ENCODE results near the gene TAF15.

The TAF15 gene

DNA sequence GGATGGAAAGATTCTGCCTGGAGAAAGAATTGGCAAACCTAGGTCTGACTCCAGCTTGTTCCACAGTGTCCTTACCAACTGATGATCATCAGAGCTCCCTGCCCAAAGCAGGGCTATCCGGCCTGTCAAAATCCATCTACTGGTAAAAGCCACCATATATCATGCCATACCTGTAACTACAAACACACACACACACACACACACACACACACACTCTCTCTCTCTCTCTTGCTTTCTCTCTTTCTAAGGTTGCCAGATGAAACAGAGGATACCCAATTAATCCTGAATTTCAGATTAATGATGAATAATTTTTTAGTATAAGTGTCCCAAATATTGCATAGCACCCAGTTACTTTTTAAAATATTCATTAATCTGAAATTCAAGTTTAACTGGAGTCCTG, 12.3 kb upstream of the TAF15 start:
- DNase-seq (ENCODE audit: insufficient read length, low spot score) (no peak), FAIRE-seq (no peak)
- TF ChIP-seq POLR2AphosphoS5 (IDR thresholded peaks at IDR 0.05; ENCODE audit: low read depth, low read length) (no peak), TAF1 (IDR thresholded peaks at IDR 0.05; ENCODE audit: low read depth, low read length) (no peak), POU2F2 (IDR thresholded peaks at IDR 0.05; ENCODE audit: low read depth, low read length) (no peak), SPI1 (IDR thresholded peaks at IDR 0.05; ENCODE audit: low read depth, low read length) (no peak), PAX5 (IDR thresholded peaks at IDR 0.05; ENCODE audit: insufficient read depth, low read length, severe bottlenecking) (no peak), POLR2A (IDR thresholded peaks at IDR 0.05; ENCODE audit: low read depth, low read length) (no peak)

DNA sequence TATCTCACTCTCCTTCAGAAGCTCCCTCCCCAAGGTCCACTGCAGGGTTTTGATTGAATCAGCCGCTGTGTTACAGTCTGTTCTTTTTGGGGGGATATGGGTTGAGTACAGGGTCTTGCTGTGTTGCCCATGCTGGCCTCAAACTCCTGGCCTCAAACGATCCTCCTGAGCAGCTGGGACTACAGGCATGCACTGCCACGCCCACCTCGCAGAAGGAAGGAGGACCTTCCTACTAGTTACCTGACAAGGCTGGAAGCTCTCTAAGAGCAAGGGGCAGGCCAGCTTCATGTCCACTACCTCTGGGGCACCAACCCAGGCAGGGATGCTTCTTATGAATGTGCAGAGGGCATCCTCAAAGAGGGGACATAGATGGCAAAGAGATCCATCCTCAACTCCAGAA, 11.9 kb upstream of the TAF15 start:
- FAIRE-seq (no peak), DNase-seq (ENCODE audit: insufficient read length, low spot score) (no peak)
- TF ChIP-seq TAF1 (IDR thresholded peaks at IDR 0.05; ENCODE audit: low read depth, low read length) (no peak), POU2F2 (IDR thresholded peaks at IDR 0.05; ENCODE audit: low read depth, low read length) (no peak), PAX5 (IDR thresholded peaks at IDR 0.05; ENCODE audit: insufficient read depth, low read length, severe bottlenecking) (no peak), SPI1 (IDR thresholded peaks at IDR 0.05; ENCODE audit: low read depth, low read length) (no peak), POLR2A (IDR thresholded peaks at IDR 0.05; ENCODE audit: low read depth, low read length) (no peak), POLR2AphosphoS5 (IDR thresholded peaks at IDR 0.05; ENCODE audit: low read depth, low read length) (no peak)

DNA sequence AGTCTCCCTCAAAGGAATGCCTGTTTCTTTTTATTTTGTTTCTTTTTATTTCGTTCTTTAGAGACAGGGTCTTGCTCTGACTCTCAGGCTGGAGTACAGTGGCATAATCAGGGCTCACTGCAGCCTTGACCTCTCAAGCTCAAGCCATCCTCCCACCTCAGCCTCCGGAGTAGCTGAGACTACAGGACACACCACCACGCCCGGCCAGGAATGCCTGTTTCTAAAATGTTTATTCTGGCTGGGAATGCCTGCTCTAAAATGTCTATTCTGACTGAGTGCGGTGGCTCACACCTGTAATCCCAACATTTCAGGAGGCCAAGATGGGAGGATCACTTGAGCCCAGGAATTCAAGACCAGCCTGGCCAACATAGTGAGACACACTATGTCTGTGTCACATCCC, 11.4 kb upstream of the TAF15 start:
- FAIRE-seq = no peak

DNA sequence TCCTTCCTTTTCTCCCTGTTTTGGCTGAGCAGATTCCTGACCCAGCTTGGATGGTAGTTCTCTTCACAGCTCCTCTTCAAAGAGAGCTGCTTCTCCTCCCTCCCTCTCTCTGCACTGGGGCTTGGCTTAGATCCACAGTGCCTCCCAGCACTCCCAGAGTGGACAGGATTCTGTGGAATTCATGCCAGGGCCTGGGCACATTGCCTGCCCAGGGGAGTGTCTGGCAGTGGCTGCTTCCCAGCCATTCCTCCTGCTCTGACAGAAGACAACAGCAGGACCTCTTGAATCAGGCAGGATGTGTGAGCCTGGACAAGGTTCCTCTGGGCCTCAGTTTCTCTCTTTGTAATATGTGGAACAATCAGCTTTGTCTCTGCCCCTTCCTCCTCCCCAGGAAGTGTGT, 9.3 kb upstream of the TAF15 start:
- FAIRE-seq = no peak
- TF ChIP-seq PAX5 (IDR thresholded peaks at IDR 0.05; ENCODE audit: insufficient read depth, low read length, severe bottlenecking) = no peak
- TF ChIP-seq SPI1 (IDR thresholded peaks at IDR 0.05; ENCODE audit: low read depth, low read length) = no peak
- TF ChIP-seq POLR2AphosphoS5 (IDR thresholded peaks at IDR 0.05; ENCODE audit: low read depth, low read length) = no peak
- TF ChIP-seq POLR2A (IDR thresholded peaks at IDR 0.05; ENCODE audit: low read depth, low read length) = no peak
- no peak for TF ChIP-seq TAF1 (IDR thresholded peaks at IDR 0.05; ENCODE audit: low read depth, low read length)
- no peak for TF ChIP-seq POU2F2 (IDR thresholded peaks at IDR 0.05; ENCODE audit: low read depth, low read length)
- DNase-seq (ENCODE audit: insufficient read length, low spot score) = no peak

More for the DNA sequence above, 11.4 kb upstream of the TAF15 start:
- DNase-seq (ENCODE audit: insufficient read length, low spot score) = no peak
- TF ChIP-seq PAX5 (IDR thresholded peaks at IDR 0.05; ENCODE audit: insufficient read depth, low read length, severe bottlenecking) (no peak), SPI1 (IDR thresholded peaks at IDR 0.05; ENCODE audit: low read depth, low read length) (no peak), POU2F2 (IDR thresholded peaks at IDR 0.05; ENCODE audit: low read depth, low read length) (no peak), POLR2AphosphoS5 (IDR thresholded peaks at IDR 0.05; ENCODE audit: low read depth, low read length) (no peak), TAF1 (IDR thresholded peaks at IDR 0.05; ENCODE audit: low read depth, low read length) (no peak), POLR2A (IDR thresholded peaks at IDR 0.05; ENCODE audit: low read depth, low read length) (no peak)

DNA sequence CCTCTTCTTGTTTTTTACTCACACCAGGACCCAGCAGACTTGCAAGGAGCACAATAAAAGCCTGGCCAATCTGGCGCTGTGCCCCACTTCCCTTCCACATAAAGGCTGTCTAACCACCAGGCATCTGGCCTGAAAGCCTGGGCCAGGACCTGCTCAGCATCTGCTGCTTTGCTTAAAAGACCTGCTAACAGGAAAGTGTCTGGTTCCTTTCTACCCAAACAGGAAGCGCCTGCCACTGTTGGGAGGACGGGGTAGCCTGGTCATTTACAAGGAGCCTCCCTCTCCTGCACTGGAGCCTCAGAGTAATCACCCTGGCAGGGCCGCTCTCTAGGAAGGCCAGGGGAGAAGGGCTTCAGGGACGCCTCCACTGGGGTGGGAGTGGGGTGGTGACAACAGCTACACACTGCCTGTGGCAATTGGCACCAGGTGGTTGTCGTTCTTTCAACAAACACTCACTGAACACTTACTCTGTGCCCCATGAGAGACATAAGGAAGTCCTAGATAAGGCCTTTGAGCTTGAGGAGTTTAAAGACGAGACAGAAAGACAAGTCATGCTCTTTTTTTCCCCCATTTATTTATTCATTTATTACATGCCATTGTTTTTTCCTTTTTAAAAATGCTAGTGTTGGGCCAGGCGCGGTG, 7.6 kb upstream of the TAF15 start:
- TF ChIP-seq POLR2A (IDR thresholded peaks at IDR 0.05; ENCODE audit: low read depth, low read length) (no peak), SPI1 (IDR thresholded peaks at IDR 0.05; ENCODE audit: low read depth, low read length) (no peak), TAF1 (IDR thresholded peaks at IDR 0.05; ENCODE audit: low read depth, low read length) (no peak), PAX5 (IDR thresholded peaks at IDR 0.05; ENCODE audit: insufficient read depth, low read length, severe bottlenecking) (no peak), POU2F2 (IDR thresholded peaks at IDR 0.05; ENCODE audit: low read depth, low read length) (no peak)
- FAIRE-seq = no peak
- DNase-seq (ENCODE audit: insufficient read length, low spot score) = no peak

DNA sequence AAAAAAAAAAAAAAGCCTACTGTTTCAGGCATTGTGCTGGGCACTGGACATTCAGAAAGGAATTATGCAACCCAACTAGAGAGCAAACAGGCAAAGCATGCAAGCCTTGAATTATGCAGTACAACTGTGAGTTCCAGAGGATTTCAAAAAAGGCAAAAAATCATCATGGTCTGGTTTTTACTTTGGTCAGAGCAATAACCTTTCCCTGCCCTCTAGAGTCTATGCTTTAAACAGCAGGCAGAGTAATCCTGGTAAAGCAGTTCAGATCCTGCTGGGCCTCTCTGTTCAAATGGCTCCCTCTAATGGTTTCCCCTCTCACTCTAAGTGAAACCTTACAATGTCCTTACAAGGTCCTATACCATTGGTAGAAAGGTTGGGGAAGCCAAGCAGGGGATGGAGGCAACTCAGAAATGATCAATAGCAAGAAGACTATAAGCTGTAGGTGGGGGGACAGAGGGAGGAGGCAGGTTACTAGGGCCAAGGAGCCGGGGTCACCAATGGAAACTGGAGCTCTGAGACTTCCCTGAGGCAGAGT, 4.6 kb upstream of the TAF15 start:
- DNase-seq (ENCODE audit: insufficient read length, low spot score) = peak; percentile 69
- no peak for FAIRE-seq
- TF ChIP-seq SPI1 (IDR thresholded peaks at IDR 0.05; ENCODE audit: low read depth, low read length) (no peak), TAF1 (IDR thresholded peaks at IDR 0.05; ENCODE audit: low read depth, low read length) (no peak)

DNA sequence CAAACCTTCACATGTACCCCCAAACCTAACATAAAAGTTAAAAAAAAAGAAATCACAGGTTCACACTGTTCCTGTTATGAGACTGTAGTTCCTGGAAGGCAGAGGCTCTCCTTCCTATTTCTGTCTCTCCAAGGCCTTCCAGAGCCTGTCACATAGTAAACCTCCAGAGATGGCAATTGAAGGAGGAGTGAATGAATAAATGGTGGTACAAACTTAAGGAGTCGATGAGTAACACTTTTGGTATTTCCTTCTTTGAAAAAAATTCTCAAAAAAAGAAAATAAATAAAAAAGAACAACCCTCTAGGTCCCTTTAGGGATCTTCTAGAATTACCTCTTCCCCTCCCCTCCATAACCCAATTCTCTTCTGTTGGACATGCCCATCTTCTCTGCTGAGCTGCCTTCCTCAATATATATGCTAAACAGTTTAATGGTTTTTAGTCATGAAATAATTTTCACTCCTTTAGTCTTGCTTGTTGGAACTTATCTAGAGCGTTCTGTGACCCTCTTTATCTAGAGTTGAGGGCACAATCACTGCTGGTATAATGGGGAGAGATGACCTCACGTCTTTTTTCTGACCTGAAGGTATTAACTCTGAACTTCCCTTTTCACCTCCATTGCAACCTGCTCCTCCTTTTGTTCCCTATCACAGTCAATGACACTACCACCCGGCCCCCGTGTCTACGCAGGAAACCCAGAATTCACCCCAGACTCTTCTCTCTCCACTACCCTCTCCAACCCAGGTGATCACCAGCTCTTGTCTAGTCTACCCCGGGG, 1.7 kb upstream of the TAF15 start:
- TF ChIP-seq POU2F2 (IDR thresholded peaks at IDR 0.05; ENCODE audit: low read depth, low read length) (no peak), POLR2A (IDR thresholded peaks at IDR 0.05; ENCODE audit: low read depth, low read length) (no peak), SPI1 (IDR thresholded peaks at IDR 0.05; ENCODE audit: low read depth, low read length) (no peak), PAX5 (IDR thresholded peaks at IDR 0.05; ENCODE audit: insufficient read depth, low read length, severe bottlenecking) (no peak), TAF1 (IDR thresholded peaks at IDR 0.05; ENCODE audit: low read depth, low read length) (no peak)
- DNase-seq (ENCODE audit: insufficient read length, low spot score) = no peak
- no peak for FAIRE-seq

DNA sequence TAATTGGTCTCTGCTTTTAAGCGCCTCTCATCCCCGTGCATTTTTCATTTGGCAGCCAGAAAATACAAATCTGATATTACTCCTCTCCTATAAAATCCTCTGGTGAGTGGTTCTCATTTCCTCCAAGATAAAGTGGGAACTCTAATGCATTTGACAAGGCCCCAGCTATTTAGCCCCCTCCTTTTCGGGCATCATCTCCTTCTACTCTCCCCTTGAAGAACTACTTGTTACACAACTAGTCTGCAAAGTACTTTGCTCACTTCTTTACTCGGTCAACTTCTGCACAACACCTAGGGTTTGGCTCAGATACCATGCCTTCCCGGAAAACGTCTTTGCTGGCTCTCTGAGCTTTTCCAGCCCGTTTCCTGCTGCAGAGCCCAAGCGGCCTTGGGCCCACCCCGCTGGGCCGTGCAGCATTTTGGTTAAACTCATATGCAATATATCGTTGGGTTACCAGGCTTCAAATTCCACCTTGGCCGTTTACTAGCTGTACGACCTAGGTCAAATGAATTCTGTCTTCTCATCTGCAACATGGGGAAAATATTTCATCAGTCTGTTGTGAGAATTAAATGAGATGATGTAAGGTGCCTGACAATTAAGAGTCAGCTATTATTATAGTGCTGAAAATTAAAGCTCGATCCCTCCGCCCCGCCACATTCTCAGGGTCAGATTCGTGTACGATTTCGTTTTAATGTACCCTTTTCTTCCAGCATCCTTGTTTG, 883 bp upstream of the TAF15 start:
- FAIRE-seq = no peak
- TF ChIP-seq PAX5 (IDR thresholded peaks at IDR 0.05; ENCODE audit: insufficient read depth, low read length, severe bottlenecking) = no peak
- no peak for TF ChIP-seq TAF1 (IDR thresholded peaks at IDR 0.05; ENCODE audit: low read depth, low read length)
- no peak for TF ChIP-seq SPI1 (IDR thresholded peaks at IDR 0.05; ENCODE audit: low read depth, low read length)
- TF ChIP-seq POLR2A (IDR thresholded peaks at IDR 0.05; ENCODE audit: low read depth, low read length) = no peak
- no peak for TF ChIP-seq POLR2AphosphoS5 (IDR thresholded peaks at IDR 0.05; ENCODE audit: low read depth, low read length)
- TF ChIP-seq POU2F2 (IDR thresholded peaks at IDR 0.05; ENCODE audit: low read depth, low read length) = no peak
- no peak for DNase-seq (ENCODE audit: insufficient read length, low spot score)

DNA sequence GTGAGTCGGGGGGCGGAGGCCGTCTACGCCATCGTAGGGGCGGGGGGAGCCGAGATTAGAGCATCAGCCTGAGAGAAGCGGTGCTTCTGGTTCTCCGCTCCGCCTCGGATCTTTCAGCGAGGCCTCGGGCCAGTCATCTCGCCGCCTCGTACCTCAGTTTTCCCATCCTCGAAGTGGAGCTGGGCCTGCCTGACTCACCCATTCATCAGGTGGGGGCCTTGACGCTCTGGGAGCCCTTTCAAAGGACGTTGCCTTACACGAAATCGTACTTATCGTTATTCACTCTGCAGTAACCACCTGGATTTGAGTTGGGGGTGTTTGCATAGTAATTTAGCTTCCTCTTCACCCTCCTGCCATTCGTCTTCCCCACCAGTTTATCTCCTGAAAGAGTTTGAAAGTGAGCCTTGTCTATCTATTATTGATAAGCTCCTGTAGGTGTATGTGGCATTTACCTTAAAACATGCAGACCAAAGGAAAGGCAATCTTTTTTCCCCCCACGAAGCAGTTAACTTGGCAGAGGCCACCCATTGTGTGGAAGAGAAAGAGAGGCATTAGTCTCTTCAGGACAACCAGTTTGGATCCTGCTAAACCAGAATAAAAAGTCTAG, 674 bp downstream of the TAF15 start:
- no peak for DNase-seq (ENCODE audit: insufficient read length, low spot score)
- FAIRE-seq = no peak
- no peak for TF ChIP-seq POU2F2 (IDR thresholded peaks at IDR 0.05; ENCODE audit: low read depth, low read length)
- TF ChIP-seq POLR2AphosphoS5 (IDR thresholded peaks at IDR 0.05; ENCODE audit: low read depth, low read length) = no peak
- TF ChIP-seq TAF1 (IDR thresholded peaks at IDR 0.05; ENCODE audit: low read depth, low read length) = no peak
- TF ChIP-seq POLR2A (IDR thresholded peaks at IDR 0.05; ENCODE audit: low read depth, low read length) = no peak
- TF ChIP-seq SPI1 (IDR thresholded peaks at IDR 0.05; ENCODE audit: low read depth, low read length) = no peak
- no peak for TF ChIP-seq PAX5 (IDR thresholded peaks at IDR 0.05; ENCODE audit: insufficient read depth, low read length, severe bottlenecking)

Data from GM12891 (cell line).